ELF-1 (cell line): ENCODE data around the gene SEPTIN2.
"Not testable (repeated sequence)": the region's sequence is repeated elsewhere in the genome, so short reads cannot be mapped to it uniquely, and the experiment has no call there.

ENCODE experiments used
- DNase-seq: peaks from one replicate; pipeline ENCODE4 v3.0.0-alpha.2; 2016; ENCODE audit warnings: low read depth, low spot score

The SEPTIN2 gene

GRCh38 chr2:241286348-241287090, 29.2 kb upstream of the SEPTIN2 start:
- no peak for DNase-seq

GRCh38 chr2:241288324-241288888, 27.3 kb upstream of the SEPTIN2 start:
- DNase-seq: no peak

- DNase-seq: no peak
Measured at GRCh38 chr2:241289053-241289452, 26.7 kb upstream of the SEPTIN2 start.

GRCh38 chr2:241289597-241289996, 26.1 kb upstream of the SEPTIN2 start:
- no peak for DNase-seq

GRCh38 chr2:241291153-241291552, 24.6 kb upstream of the SEPTIN2 start:
- no peak for DNase-seq

- no peak for DNase-seq
Measured at GRCh38 chr2:241291977-241292376, 23.7 kb upstream of the SEPTIN2 start.

GRCh38 chr2:241293378-241293797, 22.3 kb upstream of the SEPTIN2 start:
- not testable (repeated sequence) for DNase-seq

GRCh38 chr2:241295326-241296095, 20.2 kb upstream of the SEPTIN2 start:
- no peak for DNase-seq

- no peak for DNase-seq
Measured at GRCh38 chr2:241296767-241297166, 19.0 kb upstream of the SEPTIN2 start.

GRCh38 chr2:241298673-241299072, 17.1 kb upstream of the SEPTIN2 start:
- DNase-seq: no peak

- no peak for DNase-seq
Measured at GRCh38 chr2:241300000-241300399, 15.7 kb upstream of the SEPTIN2 start.

- no peak for DNase-seq
Measured at GRCh38 chr2:241302083-241302482, 13.6 kb upstream of the SEPTIN2 start.

GRCh38 chr2:241302759-241303651, 12.7 kb upstream of the SEPTIN2 start:
- DNase-seq: no peak

- DNase-seq: no peak
Measured at GRCh38 chr2:241304039-241304670, 11.6 kb upstream of the SEPTIN2 start.

- no peak for DNase-seq
Measured at GRCh38 chr2:241307055-241307454, 8.7 kb upstream of the SEPTIN2 start.

- no peak for DNase-seq
Measured at GRCh38 chr2:241308267-241308666, 7.5 kb upstream of the SEPTIN2 start.

GRCh38 chr2:241308832-241309500, 6.8 kb upstream of the SEPTIN2 start:
- DNase-seq: no peak

- no peak for DNase-seq
Measured at GRCh38 chr2:241309684-241310117, 6.0 kb upstream of the SEPTIN2 start.

GRCh38 chr2:241310917-241311566, 4.7 kb upstream of the SEPTIN2 start:
- no peak for DNase-seq

GRCh38 chr2:241312082-241312481, 3.6 kb upstream of the SEPTIN2 start:
- no peak for DNase-seq
